Smooth muscle cell (in vitro differentiated cells): ENCODE results near the gene LINGO3. TPM values are rescaled to one million over a fixed set of nuclear protein-coding genes. Genes with fewer than 3 reads are reported as not detected.

Experiments used
- DNase-seq: peaks from one replicate; lab custom pipeline; 2025; ENCODE audit not compliant: unreplicated experiment; lab: John Stamatoyannopoulos, UW
- H2AFZ ChIP-seq: fragments of 200-600 bp; sonication (generic); 2 replicates; pipeline ENCODE4 v1.6.0; 2016; ENCODE audit warnings: antibody characterized with exemption, low read depth, mild to moderate bottlenecking
- H3F3A ChIP-seq: fragments of 200-600 bp; sonication (generic); 2 replicates; pipeline ENCODE4 v1.6.0; 2017; ENCODE audit warnings: antibody characterized with exemption, low read depth
- H3K27ac ChIP-seq: fragments of 200-600 bp; sonication (generic); 2 replicates; pipeline ENCODE4 v1.5.1; 2016; ENCODE audit warnings: low read depth, mild to moderate bottlenecking
- H3K27me3 ChIP-seq: fragments of 200-600 bp; sonication (generic); 2 replicates; pipeline ENCODE4 v1.6.1; 2016; ENCODE audit warnings: low read depth, mild to moderate bottlenecking
- H3K36me3 ChIP-seq: fragments of 200-600 bp; sonication (generic); 2 replicates; pipeline ENCODE4 v1.5.1; 2016; ENCODE audit warnings: low read depth
- H3K4me1 ChIP-seq: fragments of 200-600 bp; sonication (generic); 2 replicates; pipeline ENCODE4 v1.5.1; 2016; ENCODE audit warnings: low read depth
- H3K4me2 ChIP-seq: fragments of 200-600 bp; sonication (generic); 2 replicates; pipeline ENCODE4 v1.6.0; 2016; ENCODE audit warnings: mild to moderate bottlenecking
- H3K4me3 ChIP-seq: fragments of 200-600 bp; sonication (generic); 2 replicates; pipeline ENCODE4 v1.5.1; 2016; ENCODE audit warnings: mild to moderate bottlenecking
- H3K79me2 ChIP-seq: fragments of 200-600 bp; sonication (generic); 2 replicates; pipeline ENCODE4 v1.6.0; 2016; ENCODE audit warnings: low read depth, mild to moderate bottlenecking
- H3K9ac ChIP-seq: fragments of 200-600 bp; sonication (generic); 2 replicates; pipeline ENCODE4 v1.6.0; 2016; ENCODE audit warnings: low read depth
- H3K9me3 ChIP-seq: fragments of 200-600 bp; sonication (generic); replicated peaks from 2 replicates; pipeline ENCODE4 v1.5.1; 2016; ENCODE audit warnings: low read depth
- H4K20me1 ChIP-seq: fragments of 200-600 bp; sonication (generic); 2 replicates; pipeline ENCODE4 v1.6.0; 2016; ENCODE audit warnings: low read depth
- WGBS: methylation state at CpG from one replicate; pipeline ENCODE4 v1.1.7; 2016; ENCODE audit warnings: low lambda C conversion rate; 5-methylcytosine and 5-hydroxymethylcytosine counted together
- polyA plus RNA-seq: library from polyadenylated mRNA; unstranded; fragments of >200 nt; fragmentation: Nextera tagmentation; extraction: Ambion mirVana; gene quantifications from 2 replicates; pipeline ENCODE4 v1.2.1, GENCODE V29; 2016
- total RNA-seq: library from RNA; depleted of rRNA; stranded (reverse); fragments of >200 nt; gene quantifications from 2 replicates; pipeline ENCODE4 v1.2.3, GENCODE V29; 2014
- TF ChIP-seq, protein P1 (sequence below): fragments of 200-600 bp; sonication (generic); IDR thresholded peaks from 2 replicates; pipeline ENCODE4 v1.5.1; 2017; ENCODE audit warnings: borderline replicate concordance, mild to moderate bottlenecking, antibody characterized with exemption; ENCODE audit not compliant: insufficient read depth, poor library complexity, severe bottlenecking

Gene LINGO3
- total and polyA plus RNA-seq, 2 experiments from 2014 or later: 0.31 TPM; not detected in 1

GRCh38 chr19:2340496-2341243 is 32.7 kb upstream of the LINGO3 start:
- TF ChIP-seq, protein P1, sequence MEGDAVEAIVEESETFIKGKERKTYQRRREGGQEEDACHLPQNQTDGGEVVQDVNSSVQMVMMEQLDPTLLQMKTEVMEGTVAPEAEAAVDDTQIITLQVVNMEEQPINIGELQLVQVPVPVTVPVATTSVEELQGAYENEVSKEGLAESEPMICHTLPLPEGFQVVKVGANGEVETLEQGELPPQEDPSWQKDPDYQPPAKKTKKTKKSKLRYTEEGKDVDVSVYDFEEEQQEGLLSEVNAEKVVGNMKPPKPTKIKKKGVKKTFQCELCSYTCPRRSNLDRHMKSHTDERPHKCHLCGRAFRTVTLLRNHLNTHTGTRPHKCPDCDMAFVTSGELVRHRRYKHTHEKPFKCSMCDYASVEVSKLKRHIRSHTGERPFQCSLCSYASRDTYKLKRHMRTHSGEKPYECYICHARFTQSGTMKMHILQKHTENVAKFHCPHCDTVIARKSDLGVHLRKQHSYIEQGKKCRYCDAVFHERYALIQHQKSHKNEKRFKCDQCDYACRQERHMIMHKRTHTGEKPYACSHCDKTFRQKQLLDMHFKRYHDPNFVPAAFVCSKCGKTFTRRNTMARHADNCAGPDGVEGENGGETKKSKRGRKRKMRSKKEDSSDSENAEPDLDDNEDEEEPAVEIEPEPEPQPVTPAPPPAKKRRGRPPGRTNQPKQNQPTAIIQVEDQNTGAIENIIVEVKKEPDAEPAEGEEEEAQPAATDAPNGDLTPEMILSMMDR: no peak
- Histone ChIP-seq H3K9me3 (no peaks in the 10 kb centered on the region), H3K4me2 (no peak overlapping the region), H3K9ac (no peak overlapping the region), H3K79me2 (peaks cover 8% of the 10 kb centered on the region), H3F3A (no peaks in the 10 kb centered on the region), H4K20me1 (peaks cover 36% of the 10 kb centered on the region), H2AFZ (no peak overlapping the region), H3K27me3 (no peaks in the 10 kb centered on the region), H3K27ac (no peak overlapping the region), H3K36me3 (no peaks in the 10 kb centered on the region), H3K4me3 (no peak overlapping the region), H3K4me1 (no peaks in the 10 kb centered on the region)
- DNase-seq: no peak
- 89% methylated on average over 36 of the region's 38 CpGs for WGBS

- no peak for DNase-seq
- Histone ChIP-seq H2AFZ (no peak overlapping the region), H3K79me2 (peaks cover 13% of the 10 kb centered on the region), H3K27me3 (no peaks in the 10 kb centered on the region), H3K9ac (no peak overlapping the region), H3K9me3 (no peaks in the 10 kb centered on the region), H3K4me2 (no peak overlapping the region), H3K27ac (no peak overlapping the region), H3K4me3 (no peak overlapping the region), H3K36me3 (no peaks in the 10 kb centered on the region), H3F3A (no peaks in the 10 kb centered on the region), H4K20me1 (peaks cover 41% of the 10 kb centered on the region), H3K4me1 (no peaks in the 10 kb centered on the region)
- 97% methylated on average over 34 of the region's 52 CpGs for WGBS
- TF ChIP-seq, protein P1: no peak
Measured at GRCh38 chr19:2339644-2340310, 31.8 kb upstream of the LINGO3 start.

- Histone ChIP-seq H2AFZ (no peak overlapping the region), H3K4me1 (no peaks in the 10 kb centered on the region), H3K4me2 (no peak overlapping the region), H4K20me1 (peaks cover 49% of the 10 kb centered on the region), H3K4me3 (no peak overlapping the region), H3K27ac (no peak overlapping the region), H3K9me3 (no peaks in the 10 kb centered on the region), H3K27me3 (no peaks in the 10 kb centered on the region), H3F3A (no peaks in the 10 kb centered on the region), H3K9ac (no peak overlapping the region), H3K79me2 (peaks cover 18% of the 10 kb centered on the region), H3K36me3 (no peaks in the 10 kb centered on the region)
- TF ChIP-seq, protein P1: no peak
- DNase-seq: no peak
- WGBS: 97% methylated on average over 48 of the region's 54 CpGs
Measured at GRCh38 chr19:2338751-2339643, 31.0 kb upstream of the LINGO3 start.
